SK-N-SH treated with all-trans-retinoic acid at 6 μM for 48 hours (cell line): Measurements from ENCODE around the gene SLC9B1.

Source experiments
- PATZ1 ChIP-seq: fragments of 250-450 bp; sonication (Bioruptor Pico); IDR thresholded peaks from 2 replicates; pipeline ENCODE4 v1.8.0; 2020; ENCODE audit warnings: mild to moderate bottlenecking, moderate library complexity, borderline replicate concordance
- PPARA ChIP-seq: fragments of 250-450 bp; sonication (Bioruptor Pico); IDR thresholded peaks from 2 replicates; pipeline ENCODE4 v1.5.0; 2020; ENCODE audit warnings: mild to moderate bottlenecking, borderline replicate concordance
- TSHZ2 ChIP-seq: fragments of 250-450 bp; sonication (Bioruptor Pico); IDR thresholded peaks from 2 replicates; pipeline ENCODE4 v1.5.0; 2020; ENCODE audit warnings: mild to moderate bottlenecking, moderate library complexity
- ZC3H10 ChIP-seq: fragments of 250-450 bp; sonication (Bioruptor Pico); IDR thresholded peaks from 2 replicates; pipeline ENCODE4 v1.5.1; 2021; ENCODE audit warnings: mild to moderate bottlenecking, moderate library complexity

DNA sequence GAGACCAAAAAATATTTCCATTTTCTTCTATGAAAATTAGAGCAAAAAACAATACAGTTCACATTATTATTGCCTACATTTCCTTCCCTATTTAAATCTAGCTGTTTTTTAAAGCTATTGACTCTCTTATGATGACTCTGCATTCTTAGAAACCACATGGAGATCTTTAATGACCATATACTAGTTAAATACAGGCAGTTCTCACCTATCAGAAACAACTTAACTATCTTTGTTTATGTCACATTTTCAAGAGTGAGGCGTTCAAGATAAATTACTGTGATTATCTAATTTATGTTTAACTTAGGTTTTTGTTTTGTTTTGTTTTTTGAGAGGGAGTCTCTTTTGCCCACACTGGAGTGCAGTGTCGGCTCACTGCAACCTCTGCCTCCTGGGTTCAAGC, 147.7 kb downstream of the SLC9B1 start:
- TF ChIP-seq PATZ1 (no peak), ZC3H10 (CRISPR knock-in tag) (no peak), PPARA (no peak), TSHZ2 (CRISPR knock-in tag) (no peak)
